ENCODE measurements around the gene MYO16.

Gene MYO16

GRCh38 chr13:108947551-108948030, 318.2 kb downstream of the MYO16 start:
- DNase-seq = no peak

DNA sequence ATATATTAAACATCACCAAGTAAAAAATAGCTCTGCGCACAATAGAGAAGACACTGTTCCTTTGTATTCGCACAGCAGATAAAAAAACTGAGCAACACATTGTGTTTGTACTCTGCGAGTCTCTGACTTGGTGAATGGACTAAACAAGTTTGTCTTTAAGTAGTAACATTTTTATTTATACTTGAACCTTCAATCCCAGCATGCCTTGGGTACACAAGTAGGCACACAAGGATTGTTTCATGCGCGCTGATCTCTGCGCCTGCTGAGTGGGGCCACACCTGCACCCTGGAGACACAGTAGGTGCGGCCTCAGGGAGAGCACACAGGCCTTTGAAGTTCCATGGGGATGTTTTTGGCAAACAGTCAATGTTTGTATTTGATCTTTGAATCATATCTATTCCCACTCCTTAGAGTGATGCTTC, 318.9 kb downstream of the MYO16 start:
- DNase-seq = no peak

DNA sequence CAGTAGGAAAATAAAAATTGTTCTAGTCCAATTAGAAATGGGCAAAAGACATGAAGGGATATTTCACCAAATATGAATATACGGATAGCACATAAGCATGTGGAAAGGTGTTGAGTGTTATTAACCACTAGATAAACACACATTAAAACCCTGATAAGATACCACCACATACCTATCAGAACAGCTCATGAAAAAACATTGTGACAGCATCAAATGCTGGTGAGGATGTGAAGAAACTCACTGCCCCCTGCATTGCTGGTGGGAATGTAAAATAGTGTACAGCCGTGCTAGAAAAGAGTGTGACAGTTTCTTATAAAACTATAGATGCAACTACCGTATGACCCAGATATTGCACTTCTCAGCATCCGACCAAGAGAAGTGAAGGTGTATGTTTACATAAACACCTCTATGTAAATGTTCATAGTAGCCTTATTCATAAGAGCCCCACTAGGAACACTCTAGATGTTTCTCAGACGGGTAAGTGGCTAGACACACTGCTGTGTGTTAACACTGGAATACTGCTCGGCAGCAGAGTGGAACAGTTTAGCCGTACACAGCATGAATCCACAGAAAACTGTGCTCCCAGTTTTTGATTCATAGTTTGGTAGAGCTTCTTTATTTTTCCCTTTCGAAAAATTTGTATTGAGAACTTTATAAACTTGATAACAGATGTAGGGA, 321.1 kb downstream of the MYO16 start:
- DNase-seq = no peak

DNA sequence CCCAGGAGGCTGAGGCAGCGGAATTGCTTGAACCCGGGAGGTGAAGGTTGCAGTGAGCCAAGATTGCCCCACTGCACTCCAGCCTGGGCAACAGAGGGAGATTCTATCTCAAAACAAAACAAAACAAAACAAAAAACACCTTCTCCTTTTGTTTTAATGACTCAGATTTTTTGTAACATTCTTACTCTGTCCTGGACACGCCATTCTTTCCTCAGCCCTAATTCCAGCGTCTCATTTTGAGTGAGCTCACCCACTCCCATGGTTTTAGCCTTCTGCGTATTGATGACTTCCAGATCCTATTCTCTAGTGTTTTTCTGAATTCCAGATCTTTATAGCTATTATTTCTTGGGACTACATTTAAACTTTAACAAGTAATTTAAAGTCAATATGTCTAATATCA, 326.3 kb downstream of the MYO16 start:
- no peak for DNase-seq

GRCh38 chr13:108957369-108958012, 328.1 kb downstream of the MYO16 start:
- no peak for DNase-seq

GRCh38 chr13:108958013-108958376, 328.6 kb downstream of the MYO16 start:
- DNase-seq = no peak

- no peak for DNase-seq
Measured at GRCh38 chr13:108959234-108959633, 329.8 kb downstream of the MYO16 start.

GRCh38 chr13:108960006-108960405, 330.6 kb downstream of the MYO16 start:
- no peak for DNase-seq

DNA sequence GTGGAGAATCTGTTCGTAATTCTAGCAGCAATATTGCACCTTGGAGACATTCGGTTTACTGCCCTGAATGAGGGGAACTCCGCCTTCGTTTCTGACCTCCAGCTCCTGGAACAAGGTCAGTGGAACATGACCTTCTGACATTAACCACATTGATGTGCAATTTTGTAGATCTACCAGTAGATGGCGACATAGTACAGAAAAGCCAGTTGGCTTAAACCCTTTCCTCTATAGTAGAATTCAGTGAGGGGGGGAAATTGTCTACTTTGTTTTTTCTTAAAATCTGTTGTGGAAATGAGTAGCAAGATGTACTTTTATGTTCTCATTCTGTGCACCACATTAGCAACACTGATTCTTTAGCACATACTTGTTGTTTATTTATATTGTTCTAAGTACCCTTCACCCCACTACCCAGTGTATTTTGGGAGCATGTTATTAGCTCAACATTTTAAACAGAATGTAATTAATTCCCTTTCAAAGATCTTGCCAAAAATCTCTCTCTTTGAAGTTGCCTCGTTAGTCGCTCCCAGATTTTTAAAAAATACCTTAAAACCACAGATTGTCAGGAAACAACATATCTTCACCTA, 332.2 kb downstream of the MYO16 start:
- DNase-seq = peak; percentile 25

- DNase-seq = no peak
Measured at GRCh38 chr13:108962654-108963053, 333.2 kb downstream of the MYO16 start.

DNA sequence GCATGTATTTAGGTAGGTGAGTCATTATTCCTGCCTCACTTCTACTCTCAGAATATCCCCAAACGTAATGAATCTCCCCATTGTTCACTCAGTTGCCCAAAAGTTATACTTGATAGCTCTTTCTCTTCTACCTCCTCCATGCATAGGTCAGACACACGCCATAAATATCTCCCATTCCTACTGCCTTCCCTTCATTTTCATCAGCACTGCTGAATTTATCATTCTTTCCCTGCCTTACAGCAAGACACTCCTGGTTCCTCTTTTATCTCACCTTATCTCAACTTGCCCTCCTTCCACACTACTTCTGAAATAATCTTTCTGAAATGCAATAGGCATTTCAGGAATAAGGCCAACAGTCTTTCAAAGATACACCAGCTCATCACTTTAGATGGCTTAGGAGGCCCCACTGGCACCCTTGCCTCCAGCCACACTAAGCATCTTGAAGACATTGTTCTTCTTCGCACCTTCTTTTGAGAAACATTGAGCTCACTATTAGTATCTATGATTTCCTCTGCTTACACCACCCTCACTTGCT, 333.9 kb downstream of the MYO16 start:
- no peak for DNase-seq

GRCh38 chr13:108963846-108964600, 334.6 kb downstream of the MYO16 start:
- no peak for DNase-seq

- no peak for DNase-seq
Measured at GRCh38 chr13:108964606-108965005, 335.2 kb downstream of the MYO16 start.

GRCh38 chr13:108967371-108967770, 338.0 kb downstream of the MYO16 start:
- no peak for DNase-seq

DNA sequence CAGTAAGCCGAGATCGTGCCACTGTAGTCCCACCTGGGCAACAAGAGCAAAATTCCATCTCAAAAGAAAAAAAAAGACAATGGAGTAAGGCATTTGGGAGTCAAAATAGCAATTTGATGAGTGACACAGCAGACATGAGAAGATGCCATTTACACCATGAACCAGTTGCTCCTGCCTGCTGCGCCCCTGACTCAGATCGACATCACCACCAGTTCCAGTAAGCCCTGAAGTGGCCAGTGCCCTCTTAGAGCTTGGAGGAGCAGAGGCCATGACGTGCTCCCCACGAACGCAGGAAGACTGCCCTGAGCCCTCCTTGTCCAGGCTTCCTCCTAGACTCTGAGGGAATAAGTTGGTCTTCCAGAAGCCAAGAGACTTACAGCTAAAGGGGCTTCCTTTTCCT, 339.2 kb downstream of the MYO16 start:
- no peak for DNase-seq

DNA sequence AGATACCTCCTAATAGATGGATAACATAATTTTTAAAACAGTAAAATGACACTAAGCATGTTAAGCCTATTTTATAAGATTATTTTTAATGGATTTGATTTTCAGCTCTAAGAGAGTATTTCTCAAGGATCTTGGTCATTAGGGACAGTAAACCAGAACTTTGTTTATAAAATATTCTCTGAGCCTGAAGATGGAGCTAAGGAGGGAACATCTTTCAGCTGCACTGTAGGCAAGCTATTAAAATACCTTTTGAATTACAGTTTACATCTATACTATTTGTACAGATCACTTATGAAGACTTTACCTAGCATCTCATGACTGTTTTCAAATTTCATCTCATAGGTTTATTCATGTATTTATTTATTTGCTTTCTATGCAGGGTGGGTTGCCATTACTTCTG, 345.3 kb downstream of the MYO16 start:
- no peak for DNase-seq

DNA sequence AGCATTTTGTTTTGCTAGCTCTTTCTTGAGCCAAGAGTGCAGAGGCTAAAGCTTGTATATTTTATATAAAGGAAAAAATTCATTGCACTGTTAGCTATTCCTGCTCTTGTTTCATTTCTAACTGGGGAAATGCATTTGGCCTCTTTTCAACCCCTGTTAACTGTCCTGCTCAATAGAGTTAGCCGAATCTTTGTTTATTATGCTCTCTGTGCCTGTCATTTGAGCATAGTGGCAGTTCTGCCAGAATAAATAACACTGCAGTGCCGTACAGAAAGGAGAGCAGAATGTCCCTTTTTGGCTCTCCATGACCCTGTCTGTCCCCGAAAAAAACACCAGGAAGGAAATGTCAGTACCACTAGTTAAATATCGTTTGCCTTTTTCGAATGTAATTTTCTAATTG, 350.8 kb downstream of the MYO16 start:
- DNase-seq = no peak

DNA sequence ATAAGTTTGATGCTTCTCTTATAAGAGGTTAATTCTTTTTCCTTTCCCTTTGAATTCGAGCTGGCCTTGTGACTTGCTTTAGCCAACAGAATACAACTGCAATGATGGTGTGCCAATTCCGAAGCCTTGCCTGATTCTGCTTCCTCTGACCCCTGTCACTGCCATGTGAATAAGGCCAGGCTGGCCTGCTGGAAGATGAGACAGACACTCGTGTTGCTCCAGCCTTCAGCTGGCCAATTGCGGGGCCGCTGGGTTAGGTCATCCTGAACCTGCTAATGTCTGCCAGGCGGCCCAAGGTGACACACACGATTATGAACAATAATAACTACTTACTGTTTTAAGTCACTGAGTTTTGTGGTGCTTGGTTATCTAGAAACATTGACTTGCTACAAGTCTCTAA, 352.0 kb downstream of the MYO16 start:
- DNase-seq = no peak

GRCh38 chr13:108983273-108983672, 353.9 kb downstream of the MYO16 start:
- no peak for DNase-seq

GRCh38 chr13:108984251-108984920, 355.0 kb downstream of the MYO16 start:
- no peak for DNase-seq

GRCh38 chr13:108985166-108985565, 355.8 kb downstream of the MYO16 start:
- no peak for DNase-seq

DNA sequence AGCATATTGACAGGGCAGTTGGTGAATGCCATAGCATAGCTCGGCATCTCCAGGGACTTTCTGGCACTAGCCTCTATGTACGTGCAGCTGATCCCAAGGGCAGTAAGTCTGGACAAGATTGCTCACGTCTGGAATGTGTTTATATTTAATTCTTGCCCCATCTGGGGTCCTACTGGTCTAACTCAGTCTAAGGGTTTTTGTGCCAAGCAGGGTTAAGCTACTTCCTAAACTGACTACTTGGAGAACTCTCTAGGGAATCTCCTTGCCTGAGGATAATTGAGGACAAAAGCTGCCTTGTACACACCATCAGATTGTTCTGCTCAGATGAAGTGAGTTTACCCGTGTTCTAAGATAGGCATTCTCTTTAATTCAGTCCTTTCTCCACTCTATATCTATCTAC, 358.1 kb downstream of the MYO16 start:
- no peak for DNase-seq

DNA sequence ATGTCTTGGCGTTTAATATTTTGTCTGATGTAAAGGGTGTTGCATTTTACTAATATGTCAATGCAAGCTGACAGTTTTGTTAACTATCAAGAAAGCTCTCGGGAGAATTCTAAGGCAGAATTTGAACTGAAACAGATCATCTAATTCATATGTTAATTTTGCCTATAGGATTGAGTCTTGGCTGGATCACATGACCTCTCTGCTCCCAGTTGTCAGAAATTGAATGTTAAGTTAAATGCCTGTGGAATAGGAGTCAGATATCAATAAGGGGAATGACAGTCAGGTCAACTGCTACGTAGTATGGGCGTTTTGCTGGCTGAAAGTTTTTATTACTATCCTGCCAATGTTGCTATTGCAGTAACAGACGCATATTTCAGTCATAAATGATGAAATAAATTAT, 358.5 kb downstream of the MYO16 start:
- no peak for DNase-seq
